OCI-LY1 (cell line): ENCODE results near the gene RAB34.

ENCODE experiments used
- H2AFZ ChIP-seq: fragments of 200-600 bp; sonication (generic), shearing (Covaris generic); 2 replicates; pipeline ENCODE4 v1.6.0; 2014; ENCODE audit warnings: antibody characterized with exemption, mild to moderate bottlenecking, low read length
- H3F3A ChIP-seq: fragments of 200-600 bp; sonication (generic), shearing (Covaris generic); 2 replicates; pipeline ENCODE4 v1.6.0; 2014; ENCODE audit warnings: mild to moderate bottlenecking, antibody characterized with exemption, low read length, moderate library complexity; ENCODE audit not compliant: insufficient read depth
- H3K27ac ChIP-seq: fragments of 200-600 bp; sonication (generic); 2 replicates; pipeline ENCODE4 v1.5.1; 2014; ENCODE audit warnings: low read length, mixed run types, mild to moderate bottlenecking, low read depth; ENCODE audit not compliant: poor library complexity, severe bottlenecking
- H3K27me3 ChIP-seq: fragments of 200-600 bp; sonication (generic); 2 replicates; pipeline ENCODE4 v1.6.0; 2014; ENCODE audit warnings: antibody characterized with exemption, mild to moderate bottlenecking, low read length, moderate library complexity; ENCODE audit not compliant: insufficient read depth
- H3K36me3 ChIP-seq: fragments of 200-600 bp; sonication (generic); 2 replicates; pipeline ENCODE4 v1.6.1; 2014; ENCODE audit warnings: mild to moderate bottlenecking, antibody characterized with exemption, low read length, moderate library complexity, mixed read lengths; ENCODE audit not compliant: insufficient read depth
- H3K4me1 ChIP-seq: fragments of 200-600 bp; sonication (generic); 2 replicates; pipeline ENCODE4 v1.5.1; 2014; ENCODE audit warnings: mild to moderate bottlenecking, low read length, moderate library complexity; ENCODE audit not compliant: insufficient read depth, severe bottlenecking
- H3K4me2 ChIP-seq: fragments of 200-600 bp; sonication (generic), shearing (Covaris generic); 2 replicates; pipeline ENCODE4 v1.6.1; 2014; ENCODE audit warnings: low read length
- H3K4me3 ChIP-seq: fragments of 200-600 bp; sonication (generic); 2 replicates; pipeline ENCODE4 v1.5.1; 2014; ENCODE audit warnings: low read length, low read depth, mild to moderate bottlenecking, mixed read lengths; ENCODE audit not compliant: poor library complexity, severe bottlenecking
- H3K79me2 ChIP-seq: fragments of 200-600 bp; shearing (Covaris generic); 2 replicates; pipeline ENCODE4 v1.6.1; 2016; ENCODE audit warnings: mixed run types, low read length, mixed read lengths; ENCODE audit not compliant: insufficient read depth
- H3K9ac ChIP-seq: fragments of 200-600 bp; sonication (generic), shearing (Covaris generic); 2 replicates; pipeline ENCODE4 v1.6.1; 2014; ENCODE audit warnings: mild to moderate bottlenecking, low read length, mixed read lengths
- H3K9me2 ChIP-seq: fragments of 200-600 bp; sonication (generic), shearing (Covaris generic); 2 replicates; pipeline ENCODE4 v1.6.1; 2014; ENCODE audit warnings: low read depth, mild to moderate bottlenecking, low read length, mixed read lengths
- H3K9me3 ChIP-seq: fragments of 200-600 bp; shearing (Covaris generic); 2 replicates; pipeline ENCODE4 v1.6.1; 2014; ENCODE audit warnings: low read length, mixed read lengths
- H4K20me1 ChIP-seq: fragments of 200-600 bp; sonication (generic), shearing (Covaris generic); 2 replicates; pipeline ENCODE4 v1.6.0; 2016; ENCODE audit warnings: mild to moderate bottlenecking, low read length; ENCODE audit not compliant: insufficient read depth
- EZH2 ChIP-seq: fragments of 200-600 bp; sonication (generic), shearing (Covaris generic); IDR thresholded peaks from 2 replicates; pipeline ENCODE4 v1.8.0; 2017; ENCODE audit warnings: borderline replicate concordance, mixed run types, mild to moderate bottlenecking, antibody characterized with exemption, low read length, moderate library complexity, mixed read lengths
- TF ChIP-seq, protein P1 (sequence below): fragments of 200-600 bp; sonication (generic), shearing (Covaris generic); IDR thresholded peaks from 2 replicates; pipeline ENCODE4 v1.5.1; 2017; ENCODE audit warnings: mild to moderate bottlenecking, antibody characterized with exemption, low read length, moderate library complexity, mixed read lengths

RAB34 gene

GRCh38 chr17:28763137-28763799 lies 45.6 kb upstream of the RAB34 start:
- Histone ChIP-seq H3K4me2 (no peak overlapping the region), H3K9ac (no peak overlapping the region), H3K4me1 (peaks cover 7% of the 10 kb centered on the region), H3K36me3 (peaks cover 56% of the 10 kb centered on the region), H3K9me3 (no peaks in the 10 kb centered on the region), H3K79me2 (no peaks in the 10 kb centered on the region), H3K27me3 (no peaks in the 10 kb centered on the region), H4K20me1 (0 out of 2 replicates have a peak, but pooled peaks cover 3% of the 10 kb centered on the region), H3K9me2 (no peaks in the 10 kb centered on the region), H3K27ac (no peak overlapping the region), H3F3A (no peaks in the 10 kb centered on the region), H2AFZ (no peak overlapping the region), H3K4me3 (no peak overlapping the region)
- TF ChIP-seq EZH2: no peak

GRCh38 chr17:28760601-28761562 lies 43.2 kb upstream of the RAB34 start:
- Histone ChIP-seq H3K9me3 (no peaks in the 10 kb centered on the region), H3K4me1 (peaks cover 7% of the 10 kb centered on the region), H3K4me2 (no peak overlapping the region), H3F3A (no peaks in the 10 kb centered on the region), H4K20me1 (0 out of 2 replicates have a peak, but pooled peaks cover 3% of the 10 kb centered on the region), H3K36me3 (peaks cover 51% of the 10 kb centered on the region), H3K27me3 (no peaks in the 10 kb centered on the region), H2AFZ (no peak overlapping the region), H3K4me3 (no peak overlapping the region), H3K9me2 (no peaks in the 10 kb centered on the region), H3K9ac (no peak overlapping the region), H3K79me2 (no peaks in the 10 kb centered on the region), H3K27ac (no peak overlapping the region)
- no peak for TF ChIP-seq EZH2
- TF ChIP-seq, protein P1, sequence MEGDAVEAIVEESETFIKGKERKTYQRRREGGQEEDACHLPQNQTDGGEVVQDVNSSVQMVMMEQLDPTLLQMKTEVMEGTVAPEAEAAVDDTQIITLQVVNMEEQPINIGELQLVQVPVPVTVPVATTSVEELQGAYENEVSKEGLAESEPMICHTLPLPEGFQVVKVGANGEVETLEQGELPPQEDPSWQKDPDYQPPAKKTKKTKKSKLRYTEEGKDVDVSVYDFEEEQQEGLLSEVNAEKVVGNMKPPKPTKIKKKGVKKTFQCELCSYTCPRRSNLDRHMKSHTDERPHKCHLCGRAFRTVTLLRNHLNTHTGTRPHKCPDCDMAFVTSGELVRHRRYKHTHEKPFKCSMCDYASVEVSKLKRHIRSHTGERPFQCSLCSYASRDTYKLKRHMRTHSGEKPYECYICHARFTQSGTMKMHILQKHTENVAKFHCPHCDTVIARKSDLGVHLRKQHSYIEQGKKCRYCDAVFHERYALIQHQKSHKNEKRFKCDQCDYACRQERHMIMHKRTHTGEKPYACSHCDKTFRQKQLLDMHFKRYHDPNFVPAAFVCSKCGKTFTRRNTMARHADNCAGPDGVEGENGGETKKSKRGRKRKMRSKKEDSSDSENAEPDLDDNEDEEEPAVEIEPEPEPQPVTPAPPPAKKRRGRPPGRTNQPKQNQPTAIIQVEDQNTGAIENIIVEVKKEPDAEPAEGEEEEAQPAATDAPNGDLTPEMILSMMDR: no peak

DNA sequence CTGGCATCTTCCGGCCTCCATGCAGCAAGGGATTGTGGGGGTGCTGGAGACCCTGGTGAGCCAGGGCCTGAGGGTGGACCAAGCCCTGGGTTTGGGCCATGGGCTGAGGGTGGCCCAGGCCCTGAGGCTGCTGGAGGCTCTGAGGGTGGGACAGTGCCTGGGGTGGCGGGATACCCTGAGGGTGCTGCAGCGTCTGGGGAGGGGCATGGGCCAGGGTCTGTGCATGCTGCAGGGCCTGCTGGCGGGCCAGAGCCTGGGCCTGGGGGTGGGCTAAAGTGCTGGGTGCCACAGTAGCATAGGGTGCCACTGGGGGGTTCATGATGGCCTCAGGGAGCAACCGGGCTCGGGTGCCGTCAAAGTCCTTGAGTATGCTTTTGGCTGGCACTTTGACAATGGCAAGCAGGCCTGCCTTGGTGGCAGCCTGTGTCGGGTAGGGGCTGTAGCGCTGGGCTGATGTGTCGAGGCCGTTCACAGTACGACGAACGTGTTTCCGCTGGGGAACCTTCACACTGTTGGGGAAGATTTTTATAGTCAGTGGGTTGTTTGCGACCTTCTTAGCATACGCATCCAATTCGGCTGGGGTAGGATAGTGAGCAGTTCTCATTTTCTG lies 41.7 kb upstream of the RAB34 start:
- peaks cover 51% of the 10 kb centered on the region for H3K36me3 ChIP-seq
- no peak overlapping the region for H3K9ac ChIP-seq

More for the DNA sequence above, 41.7 kb upstream of the RAB34 start:
- TF ChIP-seq, protein P1: no peak
- TF ChIP-seq EZH2: no peak
- Histone ChIP-seq H3K27ac (no peak overlapping the region), H3K79me2 (no peaks in the 10 kb centered on the region), H3K9me2 (no peaks in the 10 kb centered on the region), H3K4me3 (no peak overlapping the region), H3K9me3 (no peaks in the 10 kb centered on the region), H4K20me1 (0 out of 2 replicates have a peak, but pooled peaks cover 3% of the 10 kb centered on the region), H3F3A (no peaks in the 10 kb centered on the region), H3K4me2 (no peak overlapping the region), H3K4me1 (peaks cover 7% of the 10 kb centered on the region), H3K27me3 (no peaks in the 10 kb centered on the region), H2AFZ (no peak overlapping the region)
